ENCODE measurements around the gene RSPH1.
A peak's percentile ranks its signal among the peaks of the same experiment; 100 is the strongest.

RSPH1 gene

DNA sequence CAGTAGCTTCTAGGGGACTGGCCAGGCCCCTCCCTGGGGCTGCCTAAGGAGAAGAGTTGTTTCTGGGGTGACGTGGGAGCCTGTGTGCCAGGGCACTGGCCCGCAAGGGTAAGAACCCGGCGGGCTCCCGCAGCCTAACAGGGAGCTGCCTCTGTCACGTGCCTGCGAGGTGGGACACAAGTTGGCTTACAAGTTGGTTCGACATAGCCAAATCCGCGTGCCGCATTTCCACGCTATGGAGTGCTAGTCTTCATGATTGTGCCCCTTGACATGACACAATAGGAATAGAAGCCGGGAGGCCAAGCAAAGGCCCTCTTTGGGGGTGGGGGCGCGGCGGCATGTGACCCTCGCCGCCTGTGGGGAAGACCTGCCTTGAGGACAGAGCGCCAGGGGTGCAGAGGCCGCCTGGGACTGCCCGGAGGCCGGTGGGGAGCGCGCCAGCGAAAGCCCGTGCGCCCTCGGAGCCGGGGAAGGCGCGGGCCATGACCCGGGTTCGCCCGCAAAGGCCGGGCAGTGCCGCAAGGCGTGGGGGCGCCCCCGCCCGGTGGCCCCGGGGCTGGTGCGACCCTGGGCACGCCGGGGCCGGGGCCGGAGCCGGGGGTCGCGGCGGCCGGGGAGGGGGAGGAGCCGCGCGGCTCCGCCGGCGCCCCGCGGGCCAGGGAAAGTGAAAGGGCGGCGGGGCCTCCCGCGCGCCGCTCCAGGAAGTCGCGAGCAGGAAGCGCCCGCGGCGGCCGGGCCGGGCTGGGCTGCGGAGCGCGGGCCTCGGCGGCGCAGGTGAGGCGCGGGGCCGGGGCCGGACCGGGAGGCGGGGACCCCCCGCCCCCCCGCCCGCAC is 17.3 kb upstream of the RSPH1 start, which contains the start of gene SLC37A1:
Gene SLC37A1 (plus strand): TSS at position 702 of the 834 bp plus-strand sequence. CDS start 4,603 bp downstream, outside the sequence.
- DNase-seq (ENCODE audit: low spot score), result peak; percentile 75
- TF ChIP-seq, protein P1, sequence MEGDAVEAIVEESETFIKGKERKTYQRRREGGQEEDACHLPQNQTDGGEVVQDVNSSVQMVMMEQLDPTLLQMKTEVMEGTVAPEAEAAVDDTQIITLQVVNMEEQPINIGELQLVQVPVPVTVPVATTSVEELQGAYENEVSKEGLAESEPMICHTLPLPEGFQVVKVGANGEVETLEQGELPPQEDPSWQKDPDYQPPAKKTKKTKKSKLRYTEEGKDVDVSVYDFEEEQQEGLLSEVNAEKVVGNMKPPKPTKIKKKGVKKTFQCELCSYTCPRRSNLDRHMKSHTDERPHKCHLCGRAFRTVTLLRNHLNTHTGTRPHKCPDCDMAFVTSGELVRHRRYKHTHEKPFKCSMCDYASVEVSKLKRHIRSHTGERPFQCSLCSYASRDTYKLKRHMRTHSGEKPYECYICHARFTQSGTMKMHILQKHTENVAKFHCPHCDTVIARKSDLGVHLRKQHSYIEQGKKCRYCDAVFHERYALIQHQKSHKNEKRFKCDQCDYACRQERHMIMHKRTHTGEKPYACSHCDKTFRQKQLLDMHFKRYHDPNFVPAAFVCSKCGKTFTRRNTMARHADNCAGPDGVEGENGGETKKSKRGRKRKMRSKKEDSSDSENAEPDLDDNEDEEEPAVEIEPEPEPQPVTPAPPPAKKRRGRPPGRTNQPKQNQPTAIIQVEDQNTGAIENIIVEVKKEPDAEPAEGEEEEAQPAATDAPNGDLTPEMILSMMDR (IDR thresholded peaks at IDR 0.05), result no peak
- Histone ChIP-seq H3K4me3 (peak within 1 kb of the TSS; percentile 88), H3K27ac (peak within 1 kb of the TSS; percentile 77 to 80)

DNA sequence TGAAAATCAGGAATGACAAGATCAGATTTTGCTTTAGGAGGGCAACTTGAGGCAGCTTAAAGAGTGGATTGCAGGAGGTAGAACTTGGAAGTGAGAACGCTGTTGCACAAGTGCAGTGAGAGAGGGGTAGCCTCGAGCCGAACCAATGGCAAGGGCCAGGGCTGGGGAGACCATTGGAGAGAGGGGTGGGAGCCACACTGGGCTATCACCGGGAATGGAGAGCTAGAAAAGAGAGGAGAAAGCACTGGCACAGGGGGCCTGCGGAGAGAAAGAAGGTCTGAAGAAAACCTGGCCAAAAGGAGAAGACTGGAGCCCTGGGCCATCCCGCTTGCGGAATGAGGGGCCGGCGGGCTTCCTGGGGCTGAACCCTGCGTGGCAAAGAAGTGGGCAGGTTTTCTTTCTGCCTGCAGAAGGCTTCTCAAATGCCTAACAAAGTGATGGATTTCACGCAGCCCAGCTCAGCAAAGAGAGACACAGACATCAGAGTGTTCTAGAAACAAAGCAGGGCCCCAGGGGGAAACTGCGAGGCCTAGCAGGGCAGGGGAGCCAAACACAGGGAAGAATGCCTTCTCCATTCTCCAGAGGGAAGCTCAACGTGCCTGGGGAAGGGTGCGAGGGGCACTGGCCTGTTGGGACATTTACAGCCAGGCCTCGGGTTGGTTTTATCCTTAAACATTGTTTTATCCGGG is 16.5 kb upstream of the RSPH1 start:
- no peak overlapping the region for H3K27ac ChIP-seq
- no peak overlapping the region for H3K4me3 ChIP-seq
- peak; percentile 53 for DNase-seq (ENCODE audit: low spot score)
- TF ChIP-seq, protein P1 (IDR thresholded peaks at IDR 0.05), result no peak

DNA sequence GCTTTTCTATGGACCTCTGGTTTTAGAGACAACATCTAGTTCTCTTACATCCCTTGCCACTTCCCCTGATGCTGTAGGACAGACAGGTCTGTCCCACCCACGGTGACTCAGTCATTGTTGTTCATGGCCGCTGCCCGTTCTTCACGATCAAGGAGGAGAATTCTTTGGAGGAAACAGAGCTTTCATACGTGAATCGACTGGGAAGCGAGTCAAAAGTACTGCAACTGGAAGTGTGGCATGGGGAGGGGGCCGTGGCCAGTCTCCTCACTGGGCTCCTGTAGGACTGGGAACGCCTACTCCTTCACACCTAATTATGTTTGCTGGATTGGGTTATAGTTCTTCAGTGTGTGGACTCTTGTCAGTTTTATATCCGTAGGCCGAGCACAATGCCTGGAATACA is 13.2 kb upstream of the RSPH1 start:
- Histone ChIP-seq H3K4me3 (no peak overlapping the region), H3K27ac (no peak overlapping the region)
- TF ChIP-seq, protein P1 (IDR thresholded peaks at IDR 0.05), result no peak
- no peak for DNase-seq (ENCODE audit: low spot score)

DNA sequence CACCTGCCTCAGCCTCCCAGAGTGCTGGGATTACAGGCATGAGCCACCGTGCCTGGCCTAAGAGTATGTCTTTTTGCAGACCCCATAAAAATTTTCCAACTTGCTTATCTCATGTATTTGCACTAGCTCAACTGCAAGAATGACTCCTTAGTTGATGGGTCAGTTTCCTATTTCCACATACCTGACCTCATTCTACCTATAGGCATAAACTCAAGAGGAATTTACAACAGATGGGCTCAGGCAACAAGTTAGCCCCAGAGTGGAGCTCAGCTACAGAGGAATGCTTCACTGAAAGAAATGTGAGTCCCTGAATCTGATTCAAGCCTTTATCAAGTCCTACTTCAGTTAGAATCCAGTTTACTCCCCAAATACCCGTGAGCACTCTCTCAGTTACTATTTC is 12.3 kb upstream of the RSPH1 start:
- no peak for DNase-seq (ENCODE audit: low spot score)
- Histone ChIP-seq H3K27ac (no peak overlapping the region), H3K4me3 (no peak overlapping the region)
- TF ChIP-seq, protein P1 (IDR thresholded peaks at IDR 0.05), result no peak

DNA sequence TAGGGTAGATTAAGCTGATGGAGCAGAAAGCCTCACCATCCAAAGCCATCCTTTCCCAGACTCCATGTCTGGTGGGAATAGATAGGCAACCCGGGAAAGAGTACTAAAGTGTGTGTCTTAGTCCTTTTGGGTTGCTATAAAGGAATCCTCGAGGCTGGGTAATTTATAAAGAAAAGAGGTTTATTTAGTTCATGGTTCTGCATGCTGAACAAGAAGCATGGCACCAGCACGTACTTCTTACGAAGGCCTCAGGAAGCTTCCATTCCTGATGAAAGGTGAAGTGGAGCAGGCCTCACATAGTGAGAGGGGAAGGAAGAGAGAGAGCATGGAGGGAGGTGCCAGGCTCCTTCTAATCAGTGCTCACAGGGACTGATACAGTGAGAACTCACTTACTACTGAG is 11.4 kb upstream of the RSPH1 start:
- no peak overlapping the region for H3K4me3 ChIP-seq
- DNase-seq (ENCODE audit: low spot score), result no peak
- TF ChIP-seq, protein P1 (IDR thresholded peaks at IDR 0.05), result no peak
- no peak overlapping the region for H3K27ac ChIP-seq

DNA sequence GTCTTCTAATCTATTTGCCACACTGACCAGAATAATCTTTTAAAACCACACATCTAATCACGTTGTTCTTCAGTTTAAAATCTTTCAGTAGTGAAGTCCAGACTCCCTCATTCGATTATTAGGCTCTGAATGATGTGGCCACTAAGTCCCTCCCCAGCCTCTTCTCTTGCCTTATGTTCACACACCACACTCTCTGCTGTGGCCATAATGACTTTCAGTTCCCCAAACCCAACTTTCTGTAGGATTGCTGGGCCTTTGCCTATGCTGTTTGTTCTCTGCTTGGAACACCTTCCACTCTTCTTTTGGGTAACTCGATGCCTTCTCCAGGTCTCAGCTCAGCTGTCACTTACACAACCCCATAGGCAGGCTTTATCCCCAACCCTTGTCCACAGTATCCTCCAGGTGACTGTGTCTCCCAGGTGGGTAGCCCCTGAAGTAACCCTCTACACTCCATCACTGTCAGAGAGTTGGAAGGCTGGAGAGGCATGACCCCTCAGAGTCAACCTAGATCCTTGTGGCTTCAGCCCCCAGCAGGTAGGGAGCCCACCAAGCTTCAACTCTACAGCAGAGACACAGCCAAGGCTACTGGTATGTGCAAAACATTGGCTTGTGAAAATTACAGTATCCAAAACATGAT is 9.2 kb upstream of the RSPH1 start:
- Histone ChIP-seq H3K4me3 (no peak overlapping the region), H3K27ac (no peak overlapping the region)
- TF ChIP-seq, protein P1 (IDR thresholded peaks at IDR 0.05), result no peak
- DNase-seq (ENCODE audit: low spot score), result no peak
